Breast epithelium (tissue), 3 donors: ENCODE measurements around the gene C6orf120.

Experiments used
- CTCF ChIP-seq, 3 donors: fragments of 450-650 bp; IDR thresholded peaks; one replicate each; pipeline ENCODE4 v1.5.1; 2016 to 2017; ENCODE audit warnings: antibody characterized with exemption in 3 of 3, mild to moderate bottlenecking in 3 of 3, moderate library complexity in 3 of 3
- POLR2AphosphoS5 ChIP-seq, 3 donors: sonication (generic); formaldehyde crosslinking; IDR thresholded peaks; one replicate each; pipeline ENCODE4 v1.6.1; 2017; ENCODE audit warnings: antibody characterized with exemption in 3 of 3

DNA sequence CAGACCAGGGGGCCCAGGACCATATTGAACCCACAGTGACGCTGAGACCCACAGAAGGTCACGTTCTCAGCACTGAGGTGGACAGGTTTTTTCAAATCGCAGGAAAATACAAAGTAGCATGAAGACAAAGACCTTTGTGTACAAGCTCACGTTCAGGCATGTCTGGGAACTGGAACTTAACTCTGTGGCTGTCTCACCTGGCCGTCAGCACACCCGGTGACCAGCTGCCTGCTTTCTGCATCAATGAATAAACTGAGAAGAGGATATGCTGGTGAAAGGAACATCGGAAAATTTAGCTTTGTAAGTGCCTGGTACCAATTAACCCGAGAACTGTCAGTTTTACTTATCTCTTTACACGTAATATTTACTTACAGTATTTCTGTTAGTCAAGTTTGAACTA is 36.6 kb upstream of the C6orf120 start:
- TF ChIP-seq CTCF (IDR thresholded peaks at IDR 0.05) (no peak), POLR2AphosphoS5 (IDR thresholded peaks at IDR 0.05) (no peak)
